ENCODE measurements around the gene ADAMTSL1. TPM values are rescaled to one million over a fixed set of nuclear protein-coding genes. Genes with fewer than 3 reads are reported as not detected.

ADAMTSL1 gene
- total RNA-seq, 2 donors from 2014 or later: 2.5 to 3.8 TPM

DNA sequence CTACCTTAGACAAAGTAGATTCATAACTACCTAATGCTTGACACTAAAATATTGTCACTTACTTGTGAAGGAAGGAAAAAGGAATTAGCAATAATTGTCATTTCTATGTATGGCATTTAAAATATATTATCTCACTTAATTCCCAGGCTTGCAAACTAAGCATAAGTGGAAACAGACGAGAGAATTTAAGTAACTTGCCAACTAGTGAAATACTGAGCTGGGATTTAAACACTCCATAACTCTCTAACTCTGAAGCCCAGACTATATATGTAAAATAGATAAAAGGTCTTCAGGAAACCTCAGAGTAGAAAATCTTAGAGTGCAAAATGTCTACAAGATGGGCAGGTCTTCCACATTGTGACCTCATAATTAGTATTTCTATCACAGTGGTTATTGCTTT, 301.3 kb downstream of the ADAMTSL1 start:
- ATAC-seq: no peak

DNA sequence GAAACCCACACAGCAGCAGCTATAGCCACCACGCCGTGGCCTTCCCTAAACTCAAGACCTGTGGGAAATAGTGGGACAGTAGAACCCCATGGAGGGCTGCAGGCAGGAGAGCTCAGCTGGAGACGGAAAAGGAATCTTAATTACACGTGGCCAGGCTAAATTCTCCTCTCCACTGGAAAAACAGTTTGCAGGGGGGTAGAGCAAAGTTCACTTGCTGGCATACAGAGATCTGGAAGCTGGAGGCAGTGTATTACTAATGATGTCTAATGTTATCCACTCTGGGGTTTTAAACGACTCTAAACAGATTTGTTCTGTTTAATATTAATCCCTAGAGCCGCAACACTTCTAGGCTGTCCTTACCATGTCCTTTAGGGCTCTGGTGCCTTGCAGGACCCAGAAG, 302.0 kb downstream of the ADAMTSL1 start:
- no peak for DNase-seq
- no peak for ATAC-seq
- intact Hi-C loops (cut with DNase I): no loop called here

More for the DNA sequence above, 301.3 kb downstream of the ADAMTSL1 start:
- intact Hi-C loops (cut with DNase I): no loop called here
- no peak for DNase-seq

DNA sequence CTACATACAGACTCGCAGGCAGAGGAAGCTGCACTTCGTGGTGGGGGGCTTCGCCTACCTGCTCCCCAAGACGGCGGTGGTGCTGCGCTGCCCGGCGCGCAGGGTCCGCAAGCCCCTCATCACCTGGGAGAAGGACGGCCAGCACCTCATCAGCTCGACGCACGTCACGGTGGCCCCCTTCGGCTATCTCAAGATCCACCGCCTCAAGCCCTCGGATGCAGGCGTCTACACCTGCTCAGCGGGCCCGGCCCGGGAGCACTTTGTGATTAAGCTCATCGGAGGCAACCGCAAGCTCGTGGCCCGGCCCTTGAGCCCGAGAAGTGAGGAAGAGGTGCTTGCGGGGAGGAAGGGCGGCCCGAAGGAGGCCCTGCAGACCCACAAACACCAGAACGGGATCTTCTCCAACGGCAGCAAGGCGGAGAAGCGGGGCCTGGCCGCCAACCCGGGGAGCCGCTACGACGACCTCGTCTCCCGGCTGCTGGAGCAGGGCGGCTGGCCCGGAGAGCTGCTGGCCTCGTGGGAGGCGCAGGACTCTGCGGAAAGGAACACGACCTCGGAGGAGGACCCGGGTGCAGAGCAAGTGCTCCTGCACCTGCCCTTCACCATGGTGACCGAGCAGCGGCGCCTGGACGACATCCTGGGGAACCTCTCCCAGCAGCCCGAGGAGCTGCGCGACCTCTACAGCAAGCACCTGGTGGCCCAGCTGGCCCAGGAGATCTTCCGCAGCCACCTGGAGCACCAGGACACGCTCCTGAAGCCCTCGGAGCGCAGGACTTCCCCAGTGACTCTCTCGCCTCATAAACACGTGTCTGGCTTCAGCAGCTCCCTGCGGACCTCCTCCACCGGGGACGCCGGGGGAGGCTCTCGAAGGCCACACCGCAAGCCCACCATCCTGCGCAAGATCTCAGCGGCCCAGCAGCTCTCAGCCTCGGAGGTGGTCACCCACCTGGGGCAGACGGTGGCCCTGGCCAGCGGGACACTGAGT, 303.2 kb downstream of the ADAMTSL1 start:
- DNase-seq (no peak), ATAC-seq (no peak)
- intact Hi-C loops (cut with DNase I): no loop called here

DNA sequence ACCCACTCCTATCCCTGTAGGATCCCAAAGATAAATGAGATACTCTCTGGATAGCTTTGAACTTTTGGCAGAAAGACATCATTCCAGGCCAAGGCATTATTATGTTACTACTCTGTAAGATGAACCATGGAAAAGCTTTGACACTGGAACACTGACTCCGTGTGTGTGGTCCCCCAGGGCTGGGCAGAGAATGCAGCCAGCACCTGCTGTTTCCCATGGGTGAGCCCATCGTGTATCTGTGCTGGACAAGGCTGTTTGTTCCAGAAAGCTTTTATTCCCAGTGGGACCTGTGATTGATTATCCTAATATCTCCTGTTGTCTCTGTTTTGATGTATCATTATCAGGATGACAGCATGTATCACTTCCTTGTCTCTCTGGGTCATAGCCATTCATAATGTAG, 304.2 kb downstream of the ADAMTSL1 start:
- intact Hi-C loops (cut with DNase I): no loop called here
- DNase-seq (no peak), ATAC-seq (no peak)

DNA sequence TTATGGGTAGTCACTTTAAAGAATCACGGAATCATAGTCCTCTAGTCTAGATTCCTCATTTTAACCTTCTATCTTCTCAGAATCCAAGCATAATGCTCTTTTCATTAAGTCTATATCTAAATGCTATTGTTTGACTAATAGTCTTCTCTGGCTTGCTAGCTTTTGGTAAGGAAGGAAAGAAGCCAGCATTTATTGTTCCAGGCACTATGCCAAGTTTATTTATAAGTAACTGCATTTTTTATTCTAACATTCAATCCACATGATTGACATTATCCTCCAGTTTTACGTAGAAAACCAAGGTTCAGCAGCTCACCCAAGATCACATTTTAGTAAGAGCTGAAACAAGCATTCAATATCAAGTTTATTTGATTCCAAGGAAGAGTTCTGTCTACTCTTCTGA, 304.9 kb downstream of the ADAMTSL1 start:
- intact Hi-C loops (cut with DNase I): no loop called here

DNA sequence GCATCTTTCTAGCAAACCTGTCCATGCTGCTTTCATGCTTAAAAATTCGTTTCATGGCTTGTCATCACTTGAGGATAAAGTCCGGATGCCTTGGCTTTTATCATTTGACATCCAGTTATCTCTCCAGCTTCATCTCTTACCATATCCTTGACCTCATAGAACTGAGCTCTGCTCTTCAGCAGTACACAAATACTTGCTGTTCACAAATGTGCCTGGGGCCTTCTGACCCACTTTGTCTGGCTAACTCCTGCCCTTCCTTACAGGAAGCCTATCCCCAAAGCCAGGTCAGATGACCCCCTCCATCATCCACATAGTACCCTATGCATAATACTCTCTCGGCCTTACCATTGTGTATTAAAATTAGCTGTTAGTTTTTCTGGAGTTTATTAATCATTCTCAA, 310.0 kb downstream of the ADAMTSL1 start:
- no peak for DNase-seq
- ATAC-seq: no peak
- intact Hi-C loops (cut with DNase I): no loop called here

More for the DNA sequence above, 304.9 kb downstream of the ADAMTSL1 start:
- ATAC-seq: no peak
- DNase-seq: no peak

DNA sequence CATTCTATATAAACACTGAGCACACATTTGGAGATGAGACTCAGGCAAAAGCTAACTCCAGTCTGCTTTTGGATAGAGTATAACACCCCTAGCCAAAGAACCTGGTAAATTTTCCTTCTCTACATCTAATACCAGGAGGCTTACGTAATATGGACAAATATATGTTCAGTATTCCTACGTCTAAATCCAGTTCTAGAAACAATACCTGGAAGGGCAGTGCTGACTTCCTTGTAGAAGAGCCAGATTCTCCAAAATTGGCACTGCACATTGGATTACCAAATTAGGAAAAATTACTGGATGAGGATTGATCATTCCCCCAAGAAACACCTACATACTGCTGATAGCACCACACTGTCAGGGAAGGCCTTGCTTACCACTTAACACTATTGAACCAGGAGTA, 311.7 kb downstream of the ADAMTSL1 start:
- DNase-seq (no peak), ATAC-seq (peak in 1 of 2 donors; percentile 56)
- intact Hi-C loops (cut with DNase I): no loop called here

DNA sequence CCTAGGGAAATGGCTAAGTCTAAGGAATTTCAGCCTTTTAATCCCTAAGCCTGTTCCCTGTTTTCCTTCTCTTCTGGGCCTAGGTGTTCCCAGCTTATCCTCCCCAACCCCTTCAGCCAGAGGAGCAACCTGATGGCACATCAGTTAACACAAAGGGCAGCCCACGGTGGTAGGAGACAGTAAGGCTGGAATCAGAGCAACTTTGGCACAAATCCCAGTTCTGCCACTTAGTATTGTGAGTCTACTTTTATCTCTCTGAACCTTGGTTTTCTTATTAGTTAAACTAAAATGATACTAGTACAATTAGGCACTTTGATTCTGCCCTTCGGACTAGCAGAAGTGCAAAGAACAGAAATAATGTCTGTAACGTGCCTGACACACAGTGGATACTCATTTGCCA, 312.2 kb downstream of the ADAMTSL1 start:
- ATAC-seq: peak in 1 of 2 donors; percentile 11
- intact Hi-C loops (cut with DNase I): no loop called here

DNA sequence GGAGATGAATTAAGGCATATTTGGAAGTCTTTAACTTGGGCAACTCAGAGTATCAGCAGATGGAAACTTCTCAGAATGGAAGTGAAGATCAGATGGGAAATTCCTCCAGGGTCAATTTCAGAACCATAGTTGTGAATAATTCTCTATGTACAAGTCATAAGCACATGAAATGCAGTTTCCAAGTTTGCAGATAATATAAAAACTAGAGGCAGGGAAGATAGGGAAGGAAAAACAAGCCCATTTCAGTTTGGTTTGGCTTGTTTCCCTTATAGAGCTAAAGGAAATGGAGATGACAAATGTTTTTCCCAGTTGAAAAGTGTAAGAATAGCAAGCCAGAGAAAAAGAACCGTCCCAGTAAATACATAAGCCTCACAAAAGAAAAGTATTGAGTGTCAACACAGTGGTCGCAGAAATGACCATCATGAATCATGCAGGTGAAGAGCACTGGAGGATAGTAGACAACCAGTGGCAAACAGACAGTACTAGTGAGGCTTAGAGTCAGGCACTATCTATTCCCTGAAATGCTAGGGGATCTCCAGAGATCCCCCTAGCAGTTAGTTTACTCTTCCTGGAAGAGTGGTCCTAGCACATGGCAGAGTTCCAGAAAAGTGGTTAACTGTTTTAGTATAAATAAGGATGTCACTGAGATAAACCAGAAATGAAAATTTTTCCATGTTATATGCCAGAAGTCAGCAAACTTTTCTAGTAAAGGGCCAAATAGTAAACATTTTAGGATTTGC, 313.1 kb downstream of the ADAMTSL1 start:
- DNase-seq (no peak), ATAC-seq (peak; percentile 48 to 59)
- intact Hi-C loops (cut with DNase I): no loop called here

More for the DNA sequence above, 312.2 kb downstream of the ADAMTSL1 start:
- DNase-seq: no peak

DNA sequence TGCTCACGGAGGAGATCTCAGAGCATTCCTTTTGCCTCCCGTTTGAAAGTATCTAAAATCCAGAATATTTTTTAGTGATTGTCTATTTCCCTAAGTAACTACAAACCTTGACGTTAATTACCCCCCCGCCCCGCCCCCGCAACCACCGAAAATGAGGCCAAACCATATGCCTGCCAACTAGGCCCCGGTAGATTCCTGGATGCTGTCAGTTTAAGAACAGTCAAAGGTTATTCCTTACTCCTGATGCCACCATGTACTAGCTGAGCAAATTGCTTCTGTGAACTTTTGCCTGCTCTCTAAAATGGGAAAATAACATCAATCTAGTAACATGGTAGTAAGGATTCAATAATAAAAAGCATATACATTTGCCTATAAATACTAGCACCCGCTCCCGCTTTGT, 314.3 kb downstream of the ADAMTSL1 start:
- intact Hi-C loops (cut with DNase I): no loop called here
- DNase-seq (no peak), ATAC-seq (peak in 1 of 2 donors; percentile 29)

DNA sequence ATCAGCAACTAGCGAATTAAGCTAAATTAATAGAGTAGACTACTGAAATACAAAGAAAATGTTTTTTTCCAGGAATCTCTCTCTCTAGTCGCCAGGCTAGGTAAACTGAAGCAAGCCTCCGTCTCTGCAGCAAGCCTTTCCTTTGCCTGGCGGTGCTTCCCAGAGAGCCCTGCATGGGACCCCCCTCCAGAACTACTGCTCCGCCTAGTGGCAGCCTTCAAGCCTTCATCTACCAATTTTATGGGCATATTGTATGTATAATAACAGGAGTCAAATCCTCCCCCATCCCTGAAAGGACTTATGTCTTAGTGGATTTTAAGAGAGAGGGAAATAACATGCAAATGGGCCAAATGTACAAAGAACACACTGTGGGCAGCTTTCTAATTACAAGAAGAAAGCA, 317.1 kb downstream of the ADAMTSL1 start:
- ATAC-seq: no peak
- no peak for DNase-seq
- intact Hi-C loops (cut with DNase I): no loop called here

DNA sequence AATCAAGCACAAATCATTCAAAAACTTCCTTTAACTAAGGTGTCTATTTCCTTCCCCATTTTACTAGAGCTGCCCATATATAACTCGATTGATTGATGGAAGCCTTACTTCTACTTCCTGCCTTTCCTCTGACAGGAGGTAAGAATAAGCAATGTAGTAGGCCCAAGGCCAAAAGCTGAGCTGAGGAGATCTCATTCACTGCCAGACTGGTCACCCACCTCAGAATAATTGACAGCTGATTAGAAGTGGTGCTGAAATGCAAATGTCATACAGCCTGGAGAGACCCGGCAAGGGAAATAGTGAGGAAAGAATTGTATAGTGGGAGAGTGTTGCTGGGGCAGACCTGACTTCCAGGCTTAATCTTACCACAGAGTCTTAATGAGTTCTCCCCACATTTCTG, 319.2 kb downstream of the ADAMTSL1 start:
- intact Hi-C loops (cut with DNase I): no loop called here
- DNase-seq (no peak), ATAC-seq (no peak)

DNA sequence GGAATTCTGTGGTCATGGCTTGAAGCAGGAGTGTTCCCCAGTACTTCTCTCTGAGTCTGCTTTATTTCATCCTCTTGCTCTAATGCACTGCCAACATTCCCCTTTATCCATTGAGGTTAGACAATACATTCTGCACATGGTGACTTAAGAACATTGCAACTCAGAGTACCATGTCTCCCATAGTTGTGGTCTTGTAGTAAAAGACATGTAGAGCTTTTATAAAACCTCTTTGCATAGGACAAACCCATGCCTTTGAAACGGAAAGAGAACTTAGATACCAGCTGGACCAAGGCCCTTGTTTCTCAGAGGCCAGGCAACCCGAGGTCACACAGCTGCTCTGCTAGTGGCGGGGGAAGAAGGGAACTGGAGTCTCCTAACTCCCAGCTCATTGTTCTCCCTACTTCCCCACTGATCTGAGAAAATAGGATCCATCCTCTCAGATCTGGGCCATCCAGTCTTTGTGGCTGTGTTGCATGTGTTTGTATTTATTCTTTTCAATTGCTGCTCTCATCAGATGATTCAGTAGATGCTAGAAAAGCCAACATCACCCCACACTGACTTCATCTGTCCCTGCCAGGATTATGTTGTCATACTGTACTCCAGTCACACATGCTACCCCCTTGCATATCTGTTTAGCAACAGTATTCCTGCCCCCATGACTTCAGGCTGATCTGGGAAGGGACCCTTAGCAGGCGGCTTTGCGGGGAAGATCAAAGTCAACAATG, 322.2 kb downstream of the ADAMTSL1 start:
- intact Hi-C loops (cut with DNase I): no loop called here
- ATAC-seq: peak in 1 of 2 donors; percentile 45
- no peak for DNase-seq

DNA sequence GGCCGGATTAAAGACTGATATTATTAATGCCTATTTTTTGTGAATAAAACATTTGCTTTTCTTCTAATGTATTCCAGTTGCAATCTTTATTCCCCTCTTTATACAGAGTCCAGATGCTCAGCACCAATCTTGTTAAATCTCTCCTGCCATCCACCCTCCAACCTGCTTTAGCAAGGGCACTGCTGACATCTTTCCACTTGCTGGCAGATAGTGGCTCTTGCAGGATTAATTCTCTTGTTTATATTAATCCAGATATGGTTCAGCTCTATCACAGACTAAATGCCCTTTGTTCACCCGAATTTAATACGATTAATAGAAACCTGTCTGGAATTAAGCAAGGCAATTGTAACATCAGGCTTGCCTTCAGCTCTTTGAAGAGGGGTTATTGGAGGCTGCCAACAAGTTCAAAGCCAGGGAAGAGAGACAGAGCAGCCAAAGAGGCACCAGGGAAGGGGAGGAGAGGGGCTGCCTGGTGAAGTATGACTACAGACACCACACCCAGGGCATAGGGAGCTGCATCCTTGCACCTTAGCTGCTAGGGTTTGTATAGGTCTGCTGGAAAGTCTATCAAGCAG, 322.8 kb downstream of the ADAMTSL1 start:
- intact Hi-C loops (cut with DNase I): no loop called here
- no peak for DNase-seq
- no peak for ATAC-seq

DNA sequence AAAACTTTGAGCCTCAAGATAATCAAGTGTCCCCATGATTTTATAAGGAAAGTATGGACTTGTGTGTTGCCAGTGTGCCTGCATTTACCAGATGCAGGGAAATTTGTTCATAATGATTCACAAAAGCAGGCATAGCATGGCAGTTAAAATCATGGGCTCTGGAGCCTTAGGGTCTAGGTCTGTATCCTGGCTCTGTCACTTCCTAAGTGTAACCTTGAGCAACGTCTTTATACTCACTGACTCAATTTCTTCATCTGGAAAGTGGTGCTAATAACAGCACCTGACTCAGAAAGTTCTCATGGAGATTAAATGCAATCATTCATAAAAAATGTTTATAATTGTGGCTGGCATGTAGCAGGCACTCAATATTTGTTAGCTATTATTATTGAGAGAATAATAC, 324.2 kb downstream of the ADAMTSL1 start:
- no peak for DNase-seq
- no peak for ATAC-seq
- intact Hi-C loops (cut with DNase I): no loop called here

DNA sequence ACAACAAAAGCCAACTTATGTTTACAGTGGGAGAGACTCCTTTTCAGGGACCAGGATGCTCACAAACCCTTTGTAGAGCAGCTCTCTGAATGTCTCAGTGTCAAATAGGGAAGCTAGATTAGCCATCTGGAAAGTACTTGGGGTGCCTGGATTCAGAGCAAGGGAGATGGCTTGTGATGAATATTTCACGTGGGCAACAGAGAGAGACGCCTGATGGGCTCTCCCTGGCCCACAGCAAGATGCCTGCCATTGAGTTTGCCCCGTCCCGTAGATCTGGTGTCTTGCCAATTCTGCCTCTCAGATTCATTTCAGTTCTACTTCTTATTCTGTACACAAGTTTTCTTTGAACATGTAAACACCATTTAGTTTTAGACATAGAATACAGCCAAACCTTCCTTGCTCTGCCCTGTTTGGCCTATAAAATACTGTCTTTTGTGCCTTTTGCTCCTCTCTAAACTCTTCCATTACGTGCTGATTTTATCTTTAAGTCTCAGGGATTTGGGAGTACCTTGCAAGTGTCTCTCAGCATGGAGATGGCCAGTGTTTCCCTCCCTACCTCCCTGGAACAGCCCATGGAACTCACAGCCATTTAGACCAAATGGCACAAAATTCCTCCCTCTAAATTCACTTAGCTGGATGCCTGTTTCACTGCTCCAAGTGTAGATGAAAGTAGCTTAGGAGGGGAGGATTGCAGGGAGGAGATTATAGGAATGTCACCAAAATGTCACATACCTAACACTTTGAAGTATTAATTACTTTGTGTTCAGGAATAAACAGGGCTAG, 324.7 kb downstream of the ADAMTSL1 start:
- DNase-seq (no peak), ATAC-seq (no peak)
- intact Hi-C loops (cut with DNase I): no loop called here

DNA sequence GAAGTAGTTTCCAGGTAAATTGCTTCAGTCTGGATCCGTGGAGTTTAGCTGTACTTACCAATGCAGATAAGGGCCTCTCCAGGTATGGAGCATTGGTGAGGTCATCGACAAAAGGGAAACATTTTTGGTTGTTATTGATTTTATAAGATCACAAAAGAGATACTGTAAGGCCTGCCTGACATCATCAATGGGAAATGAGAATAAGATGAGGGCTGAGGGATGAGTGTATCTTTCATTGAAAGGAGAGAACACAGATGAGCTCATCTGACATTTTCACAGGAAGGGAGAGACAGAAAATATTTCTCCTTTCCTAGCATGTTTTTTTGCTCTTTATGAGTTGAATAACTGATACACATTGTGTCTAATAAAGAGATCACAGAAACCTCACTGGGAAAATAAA, 325.5 kb downstream of the ADAMTSL1 start:
- intact Hi-C loops (cut with DNase I): no loop called here
- DNase-seq (no peak), ATAC-seq (no peak)

DNA sequence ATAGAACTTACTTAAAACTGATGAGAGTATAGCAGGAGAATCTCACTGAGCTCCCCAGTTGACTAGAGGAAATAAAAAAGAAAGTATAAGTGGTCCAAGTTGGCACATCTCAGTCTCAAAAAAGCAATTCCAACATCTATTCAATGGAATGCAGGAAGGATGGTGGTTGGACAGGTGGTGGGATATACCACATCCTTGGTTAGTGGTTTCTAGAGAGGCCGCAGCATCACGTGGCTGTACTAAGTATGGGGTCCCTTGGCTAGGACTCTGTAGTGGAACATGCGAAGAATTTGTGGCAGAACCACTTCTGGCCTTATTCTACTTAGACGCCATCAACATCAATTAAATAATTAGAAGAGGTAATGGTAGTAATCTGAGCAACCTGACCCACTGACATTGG, 326.6 kb downstream of the ADAMTSL1 start:
- intact Hi-C loops (cut with DNase I): no loop called here

DNA sequence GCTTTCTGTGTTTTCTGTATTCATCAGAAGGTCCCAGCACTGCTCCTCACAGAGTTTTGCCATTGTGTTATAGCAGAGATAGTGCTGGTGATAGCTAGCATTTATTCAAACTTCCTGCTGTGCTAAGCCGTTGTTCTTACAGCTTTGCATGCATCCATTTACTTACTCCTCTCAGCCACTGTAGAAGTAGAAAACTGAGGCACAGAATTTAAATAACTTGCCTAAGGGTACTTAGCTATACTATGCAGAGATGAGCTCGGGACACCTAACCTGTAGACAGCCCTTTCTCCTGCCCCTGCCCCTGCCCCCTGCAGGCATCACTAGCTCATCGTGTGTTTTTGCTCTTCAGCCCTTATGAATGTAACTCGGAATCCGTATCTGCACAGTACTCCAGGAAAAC, 331.4 kb downstream of the ADAMTSL1 start:
- no peak for ATAC-seq
- DNase-seq: no peak
- intact Hi-C loops (cut with DNase I): no loop called here

More for the DNA sequence above, 326.6 kb downstream of the ADAMTSL1 start:
- ATAC-seq (no peak), DNase-seq (no peak)
